SU-DHL-6 (cell line): Measurements from ENCODE around the gene INSR.

Experiments
- CTCF ChIP-seq: fragments of 200-600 bp; sonication (generic); IDR thresholded peaks from one replicate; pipeline ENCODE4 v1.5.1; 2017; ENCODE audit warnings: antibody characterized with exemption, mild to moderate bottlenecking, low read length, moderate library complexity; ENCODE audit not compliant: insufficient read depth, poor library complexity, severe bottlenecking
- EZH2phosphoT487 ChIP-seq: fragments of 200-600 bp; sonication (generic), shearing (Covaris generic); conservative IDR thresholded peaks from 2 replicates; pipeline ENCODE4 v1.6.1; 2018; ENCODE audit warnings: mild to moderate bottlenecking, antibody characterized with exemption, low read length, moderate library complexity, mixed read lengths

- TF ChIP-seq CTCF (no peak), EZH2phosphoT487 (no peak)
Measured at GRCh38 chr19:7287722-7288121, 6.5 kb downstream of the INSR start.
